Heart left ventricle (tissue), 16 donors: ENCODE data around the gene DPH1. TPM values are rescaled to one million over a fixed set of nuclear protein-coding genes. Genes with fewer than 3 reads are reported as not detected.
A peak's percentile ranks its signal among the peaks of the same experiment; 100 is the strongest.

Experiments
- ATAC-seq, 4 donors: fragments of 200-7000 bp; cut with Tn5 transposase; one replicate each; pipeline ENCODE4 v1.9.1; 2020 to 2022; ENCODE audit warnings: moderate library complexity in 4 of 4, mild to moderate bottlenecking in 3 of 4, moderate number of reproducible peaks in 1 of 4
- DNase-seq, 5 donors: peaks; one replicate each; pipeline ENCODE4 v3.0.0-alpha.2; 2020
- H3K27ac ChIP-seq, 12 donors: fragments of 200-600 bp; sonication (generic) in 4 of 12; one replicate each; pipeline versions ENCODE4 v1.5.0 to v1.8.0; 2016 to 2022; ENCODE audit warnings: mild to moderate bottlenecking in 2 of 12
- H3K27me3 ChIP-seq, 9 donors: fragments of 200-600 bp; sonication (generic) in 2 of 9; one replicate each; pipeline versions ENCODE4 v1.5.1 to v1.8.0; 2016 to 2022; ENCODE audit warnings: mild to moderate bottlenecking in 3 of 9
- H3K36me3 ChIP-seq, 9 donors: fragments of 200-600 bp; sonication (generic) in 2 of 9; one replicate each; pipeline versions ENCODE4 v1.5.0 to v1.8.0; 2018 to 2022; ENCODE audit warnings: mild to moderate bottlenecking in 2 of 9
- H3K4me1 ChIP-seq, 12 donors: fragments of 200-600 bp; sonication (generic) in 4 of 12; one replicate each; pipeline versions ENCODE4 v1.5.0 to v1.8.0; 2016 to 2022; ENCODE audit warnings: mild to moderate bottlenecking in 3 of 12
- H3K4me3 ChIP-seq, 12 donors: fragments of 200-600 bp; sonication (generic) in 4 of 12; one replicate each; pipeline versions ENCODE4 v1.5.0 to v1.8.0; 2017 to 2022; ENCODE audit warnings: mild to moderate bottlenecking in 9 of 12, moderate library complexity in 4 of 12
- H3K9me3 ChIP-seq, 12 donors: fragments of 200-600 bp; sonication (generic) in 4 of 12; one replicate each; pipeline versions ENCODE4 v1.5.0 to v1.8.0; 2016 to 2022; ENCODE audit warnings: mild to moderate bottlenecking in 1 of 12
- POLR2A ChIP-seq, 2 donors: fragments of 450-650 bp; IDR thresholded peaks; one replicate each; pipeline ENCODE4 v1.6.1; 2017; ENCODE audit warnings: antibody characterized with exemption in 2 of 2, mild to moderate bottlenecking in 2 of 2, moderate library complexity in 2 of 2
- WGBS, 4 donors: extraction: QIAGEN DNeasy Blood & Tissue Kit in 2 of 4; methylation state at CpG; one replicate each; pipeline versions ENCODE4 v1.1.5 to v1.1.7; 2013 to 2018; 5-methylcytosine and 5-hydroxymethylcytosine counted together
- intact Hi-C, 10 donors: fragments of 100-400 bp; cut with DNase I; formaldehyde crosslinking; loops; one replicate each; pipeline versions ENCODE4 v1.11.1 to v1.14.2; 2022
- polyA plus RNA-seq, 2 donors: library from polyadenylated mRNA; stranded (reverse); fragments of 200-250 nt; gene quantifications; one replicate each; pipeline ENCODE4 v1.2.3, GENCODE V29; 2013
- total RNA-seq, 9 donors: library from RNA; depleted of rRNA in 2 of 9; stranded (reverse); fragments of >200 nt in 2 of 9; fragmentation: NEBNext Ultra II Directional in 3 of 9; extraction: Animal tissue kit (Norgen Biotek cat#: 25700) in 3 of 9; gene quantifications; one replicate each; pipeline versions ENCODE4 v1.1.0 to v1.2.4, GENCODE V29; 2016 to 2023
- TF ChIP-seq, protein P1 (sequence below), 12 donors: fragments of 200-600 bp; sonication (generic) in 4 of 12; IDR thresholded peaks; one replicate each; pipeline versions ENCODE4 v1.5.0 to v1.8.0; 2018 to 2022; ENCODE audit warnings: antibody characterized with exemption in 12 of 12, mild to moderate bottlenecking in 5 of 12
- donor health status: ischemic (EF 13 %, LVEDD 7.1; RV severe dilation, severe dysfunction).
- donor health status: healthy with polysubstance abuse.
- donor health status: DM: no; HTN: yes; CAD: no.
- donor health status: DM: no; HTN: no; CAD: no.
- donor health status: ischemic (EF 25% LVEDD 6.9; RV normal size, moderate dysfunction).
- donor health status: ischemic (EF 25% LVEDD 5.7; RV mildly dilated, moderate dysfunction).
- donor health status: healthy.
- donor health status: DM: yes; HTN: yes; CAD: no.
- donor health status: ischemic (EF 35%, LVEDD 5.7; RV mildly dilated, moderate dysfunction).
- donor health status: nonischemic (EF 11% LVEDD 7.7; RV severe dilation, severe dysfunction).
- donor health status: DM: yes; HTN: yes; CAD: no.
- donor health status: PGD.
- donor health status: ischemic (EF 29% LVEDD 5.4; RV normal size, mild dysfunction).
- donor health status: nonischemic (EF 23%, LVEDD 6.1; RV moderate dilation, normal function).

The DPH1 gene
- total and polyA plus RNA-seq, 11 donors = 14.0 to 38.1 (median 23.4) TPM

- Histone ChIP-seq H3K9me3 (no peaks in the 10 kb centered on the region), H3K27me3 (no peaks in the 10 kb centered on the region), H3K4me3 (no peak overlapping the region), H3K4me1 (peaks cover 0 to 13% (median 6%) of the 10 kb centered on the region in 12 donors), H3K27ac (no peak overlapping the region), H3K36me3 (peaks cover 0 to 55% (median 41%) of the 10 kb centered on the region in 9 donors)
- TF ChIP-seq, protein P1, sequence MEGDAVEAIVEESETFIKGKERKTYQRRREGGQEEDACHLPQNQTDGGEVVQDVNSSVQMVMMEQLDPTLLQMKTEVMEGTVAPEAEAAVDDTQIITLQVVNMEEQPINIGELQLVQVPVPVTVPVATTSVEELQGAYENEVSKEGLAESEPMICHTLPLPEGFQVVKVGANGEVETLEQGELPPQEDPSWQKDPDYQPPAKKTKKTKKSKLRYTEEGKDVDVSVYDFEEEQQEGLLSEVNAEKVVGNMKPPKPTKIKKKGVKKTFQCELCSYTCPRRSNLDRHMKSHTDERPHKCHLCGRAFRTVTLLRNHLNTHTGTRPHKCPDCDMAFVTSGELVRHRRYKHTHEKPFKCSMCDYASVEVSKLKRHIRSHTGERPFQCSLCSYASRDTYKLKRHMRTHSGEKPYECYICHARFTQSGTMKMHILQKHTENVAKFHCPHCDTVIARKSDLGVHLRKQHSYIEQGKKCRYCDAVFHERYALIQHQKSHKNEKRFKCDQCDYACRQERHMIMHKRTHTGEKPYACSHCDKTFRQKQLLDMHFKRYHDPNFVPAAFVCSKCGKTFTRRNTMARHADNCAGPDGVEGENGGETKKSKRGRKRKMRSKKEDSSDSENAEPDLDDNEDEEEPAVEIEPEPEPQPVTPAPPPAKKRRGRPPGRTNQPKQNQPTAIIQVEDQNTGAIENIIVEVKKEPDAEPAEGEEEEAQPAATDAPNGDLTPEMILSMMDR (IDR thresholded peaks at IDR 0.05) = no peak
- TF ChIP-seq POLR2A (IDR thresholded peaks at IDR 0.05) = no peak
- DNase-seq (no peak), ATAC-seq (no peak)
- 91 to 94% (median 92%) methylated on average over 4 to 10 of the region's 10 CpGs for WGBS, 4 donors
- intact Hi-C loops = loop anchor here in 3 of 10 donors (10.0 kb wide), 3 partner anchors 302 to 472 kb away; partner anchors contain the start of gene PITPNA (in 1 of the 3)
Observed at GRCh38 chr17:2037155-2037554, 7.2 kb downstream of the DPH1 start.

DNA sequence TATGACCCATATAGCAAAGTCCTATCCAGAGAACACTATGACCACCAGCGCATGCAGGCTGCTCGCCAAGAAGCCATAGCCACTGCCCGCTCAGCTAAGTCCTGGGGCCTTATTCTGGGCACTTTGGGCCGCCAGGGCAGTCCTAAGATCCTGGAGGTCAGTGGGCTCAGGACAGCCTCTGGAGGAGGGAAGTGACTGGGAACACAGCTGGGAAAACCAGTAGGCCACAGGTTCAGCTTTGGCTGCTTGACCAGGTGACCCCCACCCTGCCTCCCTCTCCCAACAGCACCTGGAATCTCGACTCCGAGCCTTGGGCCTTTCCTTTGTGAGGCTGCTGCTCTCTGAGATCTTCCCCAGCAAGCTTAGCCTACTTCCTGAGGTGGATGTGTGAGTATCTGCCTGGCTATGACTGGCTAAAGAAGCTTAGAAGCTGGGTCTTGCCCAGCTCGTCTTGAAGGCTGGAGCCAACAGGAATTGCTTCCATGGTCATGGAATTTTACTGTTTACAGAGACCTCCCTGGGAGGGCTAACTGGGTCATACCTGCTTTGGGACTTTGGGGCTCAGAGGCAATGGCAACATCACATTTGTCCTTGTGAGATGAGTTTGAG is 10.4 kb downstream of the DPH1 start:
- no peak for TF ChIP-seq POLR2A (IDR thresholded peaks at IDR 0.05)
- TF ChIP-seq, protein P1 (IDR thresholded peaks at IDR 0.05) = no peak
- Histone ChIP-seq H3K27me3 (no peaks in the 10 kb centered on the region), H3K36me3 (peaks cover 0 to 67% (median 42%) of the 10 kb centered on the region in 9 donors)

GRCh38 chr17:2040942-2041560 is 11.1 kb downstream of the DPH1 start:
- peak overlapping the region; percentile 81 to 97 (median 93) for H3K27ac ChIP-seq
- ATAC-seq (peak in 1 of 4 donors; percentile 9), DNase-seq (no peak)
- 49 to 77% (median 53%) methylated on average over 5 to 16 of the region's 16 CpGs for WGBS, 4 donors
- intact Hi-C loops = loop anchor here in 5 of 10 donors (5.0 to 10.0 kb wide), 4 partner anchors 134 to 374 kb away; partner anchors contain the start of genes PRPF8 (in 1 of the 5) and TLCD2 (in 1 of the 5)
- no peaks in the 10 kb centered on the region for H3K9me3 ChIP-seq
- no peaks in the 10 kb centered on the region for H3K27me3 ChIP-seq
- TF ChIP-seq, protein P1 (IDR thresholded peaks at IDR 0.05) = no peak
- no peak for TF ChIP-seq POLR2A (IDR thresholded peaks at IDR 0.05)
- H3K4me3 ChIP-seq = peak overlapping the region; percentile 43 to 87 (median 76)
- peaks cover 3 to 38% (median 22%) of the 10 kb centered on the region in 12 donors for H3K4me1 ChIP-seq
- H3K36me3 ChIP-seq = peaks cover 0 to 60% (median 38%) of the 10 kb centered on the region in 9 donors

More for the DNA sequence above, 10.4 kb downstream of the DPH1 start:
- Histone ChIP-seq H3K4me3 (no peak overlapping the region), H3K27ac (no peak overlapping the region), H3K9me3 (no peaks in the 10 kb centered on the region), H3K4me1 (peaks cover 3 to 35% (median 22%) of the 10 kb centered on the region in 12 donors)
- intact Hi-C loops = loop anchor here in 5 of 10 donors (5.0 to 10.0 kb wide), 4 partner anchors 133 to 373 kb away; partner anchors contain the start of genes PRPF8 (in 1 of the 5) and TLCD2 (in 1 of the 5)
- WGBS, 4 donors = 85 to 96% (median 87%) methylated on average over 7 of the region's 7 CpGs
- DNase-seq = no peak
- no peak for ATAC-seq
